HL-60 (cell line): ENCODE results near the gene KMT5B.

Source experiments
- DNase-seq, 2 experiments: peaks; one replicate each; pipeline ENCODE4 v3.0.0-alpha.2; 2010 to 2020; ENCODE audit warnings: low read depth in 1 of 2, low spot score in 1 of 2
- H3K27ac ChIP-seq: fragments of 250-450 bp; sonication (Bioruptor Pico); replicated peaks from 2 replicates; pipeline ENCODE4 v1.5.1; 2020; ENCODE audit warnings: mild to moderate bottlenecking, moderate library complexity
- H3K27me3 ChIP-seq: fragments of 250-450 bp; sonication (Bioruptor Pico); 2 replicates; pipeline ENCODE4 v1.5.1; 2021; ENCODE audit warnings: mild to moderate bottlenecking, moderate library complexity; ENCODE audit not compliant: insufficient read depth, poor library complexity, severe bottlenecking
- H3K4me3 ChIP-seq: replicated peaks from 2 replicates; pipeline ENCODE4 v1.5.1; 2011; ENCODE audit warnings: mild to moderate bottlenecking, control low read depth, low read length; ENCODE audit not compliant: insufficient read depth
- GABPA ChIP-seq: IDR thresholded peaks from 2 replicates; pipeline ENCODE4 v1.6.1; 2012; ENCODE audit warnings: low read depth
- POLR2AphosphoS5 ChIP-seq: IDR thresholded peaks from 2 replicates; pipeline ENCODE4 v1.6.1; 2012; ENCODE audit warnings: low read depth
- SPI1 ChIP-seq: IDR thresholded peaks from 2 replicates; pipeline ENCODE4 v1.6.1; 2012; ENCODE audit warnings: low read depth, mild to moderate bottlenecking, borderline replicate concordance
- TF ChIP-seq, protein P1 (sequence below): IDR thresholded peaks from 2 replicates; pipeline ENCODE4 v1.6.1; 2012; ENCODE audit warnings: low read depth; ENCODE audit not compliant: insufficient replicate concordance
- TF ChIP-seq, protein P2 (sequence below): IDR thresholded peaks from one replicate; pipeline ENCODE4 v1.5.1; 2011; ENCODE audit warnings: low read length, control low read depth, inconsistent platforms; ENCODE audit not compliant: insufficient read depth

KMT5B gene

DNA sequence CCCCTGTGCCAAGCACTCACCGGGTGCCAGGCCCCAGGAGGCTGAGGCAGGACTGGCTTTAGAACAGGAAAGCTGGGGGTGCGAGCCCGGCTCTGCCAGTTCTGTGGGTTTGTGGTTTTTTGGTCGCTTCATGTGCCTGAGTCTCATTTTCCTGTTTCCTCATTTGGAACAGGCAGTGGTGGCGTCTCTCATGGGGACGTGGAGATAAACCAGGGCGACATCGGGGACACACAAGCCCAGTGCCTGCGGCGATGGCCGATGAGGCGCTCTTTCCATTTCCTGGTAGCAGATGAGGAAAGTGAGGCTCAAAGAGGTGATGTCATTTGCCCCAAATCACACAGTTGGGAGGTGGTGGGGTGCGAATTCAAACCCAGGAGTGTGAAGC is 71.1 kb downstream of the KMT5B start:
- no peaks in the 10 kb centered on the region for H3K27me3 ChIP-seq
- no peak overlapping the region for H3K4me3 ChIP-seq
- TF ChIP-seq POLR2AphosphoS5 (peak; percentile 77), GABPA (0 out of 2 replicates have a peak, but pooled peaks have one; percentile 24), SPI1 (peak; percentile 75; the same call in 1 of the 2 replicates)
- TF ChIP-seq, protein P1, sequence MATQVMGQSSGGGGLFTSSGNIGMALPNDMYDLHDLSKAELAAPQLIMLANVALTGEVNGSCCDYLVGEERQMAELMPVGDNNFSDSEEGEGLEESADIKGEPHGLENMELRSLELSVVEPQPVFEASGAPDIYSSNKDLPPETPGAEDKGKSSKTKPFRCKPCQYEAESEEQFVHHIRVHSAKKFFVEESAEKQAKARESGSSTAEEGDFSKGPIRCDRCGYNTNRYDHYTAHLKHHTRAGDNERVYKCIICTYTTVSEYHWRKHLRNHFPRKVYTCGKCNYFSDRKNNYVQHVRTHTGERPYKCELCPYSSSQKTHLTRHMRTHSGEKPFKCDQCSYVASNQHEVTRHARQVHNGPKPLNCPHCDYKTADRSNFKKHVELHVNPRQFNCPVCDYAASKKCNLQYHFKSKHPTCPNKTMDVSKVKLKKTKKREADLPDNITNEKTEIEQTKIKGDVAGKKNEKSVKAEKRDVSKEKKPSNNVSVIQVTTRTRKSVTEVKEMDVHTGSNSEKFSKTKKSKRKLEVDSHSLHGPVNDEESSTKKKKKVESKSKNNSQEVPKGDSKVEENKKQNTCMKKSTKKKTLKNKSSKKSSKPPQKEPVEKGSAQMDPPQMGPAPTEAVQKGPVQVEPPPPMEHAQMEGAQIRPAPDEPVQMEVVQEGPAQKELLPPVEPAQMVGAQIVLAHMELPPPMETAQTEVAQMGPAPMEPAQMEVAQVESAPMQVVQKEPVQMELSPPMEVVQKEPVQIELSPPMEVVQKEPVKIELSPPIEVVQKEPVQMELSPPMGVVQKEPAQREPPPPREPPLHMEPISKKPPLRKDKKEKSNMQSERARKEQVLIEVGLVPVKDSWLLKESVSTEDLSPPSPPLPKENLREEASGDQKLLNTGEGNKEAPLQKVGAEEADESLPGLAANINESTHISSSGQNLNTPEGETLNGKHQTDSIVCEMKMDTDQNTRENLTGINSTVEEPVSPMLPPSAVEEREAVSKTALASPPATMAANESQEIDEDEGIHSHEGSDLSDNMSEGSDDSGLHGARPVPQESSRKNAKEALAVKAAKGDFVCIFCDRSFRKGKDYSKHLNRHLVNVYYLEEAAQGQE, result no peak
- TF ChIP-seq, protein P2, sequence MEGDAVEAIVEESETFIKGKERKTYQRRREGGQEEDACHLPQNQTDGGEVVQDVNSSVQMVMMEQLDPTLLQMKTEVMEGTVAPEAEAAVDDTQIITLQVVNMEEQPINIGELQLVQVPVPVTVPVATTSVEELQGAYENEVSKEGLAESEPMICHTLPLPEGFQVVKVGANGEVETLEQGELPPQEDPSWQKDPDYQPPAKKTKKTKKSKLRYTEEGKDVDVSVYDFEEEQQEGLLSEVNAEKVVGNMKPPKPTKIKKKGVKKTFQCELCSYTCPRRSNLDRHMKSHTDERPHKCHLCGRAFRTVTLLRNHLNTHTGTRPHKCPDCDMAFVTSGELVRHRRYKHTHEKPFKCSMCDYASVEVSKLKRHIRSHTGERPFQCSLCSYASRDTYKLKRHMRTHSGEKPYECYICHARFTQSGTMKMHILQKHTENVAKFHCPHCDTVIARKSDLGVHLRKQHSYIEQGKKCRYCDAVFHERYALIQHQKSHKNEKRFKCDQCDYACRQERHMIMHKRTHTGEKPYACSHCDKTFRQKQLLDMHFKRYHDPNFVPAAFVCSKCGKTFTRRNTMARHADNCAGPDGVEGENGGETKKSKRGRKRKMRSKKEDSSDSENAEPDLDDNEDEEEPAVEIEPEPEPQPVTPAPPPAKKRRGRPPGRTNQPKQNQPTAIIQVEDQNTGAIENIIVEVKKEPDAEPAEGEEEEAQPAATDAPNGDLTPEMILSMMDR, result no peak
- peak in 1 of 2 experiments; percentile 93 for DNase-seq
- peak overlapping the region; percentile 69 for H3K27ac ChIP-seq

DNA sequence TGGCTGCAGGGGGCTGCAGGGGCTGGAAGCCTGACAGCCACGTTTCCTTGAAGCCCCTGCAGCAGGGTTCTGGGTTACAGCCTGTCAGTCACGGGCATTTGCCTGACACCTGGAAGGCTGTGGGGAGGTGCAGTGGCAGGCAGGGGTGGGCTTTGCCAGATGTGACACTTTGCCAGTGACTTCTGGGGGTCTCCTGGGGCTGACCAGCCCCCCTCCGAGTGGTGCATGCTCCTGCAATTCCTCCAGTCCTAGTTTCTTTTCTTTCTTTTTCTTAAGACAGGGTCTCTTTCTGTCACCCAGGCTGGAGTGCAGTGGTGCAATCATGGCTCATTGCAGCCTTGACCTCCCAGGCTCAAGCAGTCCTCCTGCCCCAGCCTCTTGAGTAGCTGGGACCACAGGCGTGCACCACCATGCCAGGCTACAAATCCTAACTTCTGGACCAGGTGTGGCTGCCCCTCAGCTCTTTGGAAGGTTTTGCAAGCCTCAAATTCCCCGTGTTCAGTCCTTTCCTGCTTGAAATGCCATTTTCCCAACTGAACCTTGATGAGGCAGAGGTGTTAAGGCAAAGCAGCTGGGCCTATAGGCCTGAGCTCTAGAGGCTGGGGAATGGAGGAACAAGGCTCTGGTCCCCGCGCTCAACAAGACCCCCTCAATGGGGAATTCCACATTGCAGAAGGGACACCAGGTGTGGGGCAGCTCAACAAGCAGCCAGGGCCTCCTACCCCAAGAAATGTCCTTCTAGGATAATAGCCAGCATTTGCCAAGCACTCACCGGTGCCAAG is 71.7 kb downstream of the KMT5B start:
- DNase-seq, result no peak
- no peak for TF ChIP-seq SPI1
- TF ChIP-seq, protein P1, result no peak
- TF ChIP-seq, protein P2, result no peak
- Histone ChIP-seq H3K4me3 (no peak overlapping the region), H3K27ac (peak overlapping the region; percentile 69), H3K27me3 (no peaks in the 10 kb centered on the region)

DNA sequence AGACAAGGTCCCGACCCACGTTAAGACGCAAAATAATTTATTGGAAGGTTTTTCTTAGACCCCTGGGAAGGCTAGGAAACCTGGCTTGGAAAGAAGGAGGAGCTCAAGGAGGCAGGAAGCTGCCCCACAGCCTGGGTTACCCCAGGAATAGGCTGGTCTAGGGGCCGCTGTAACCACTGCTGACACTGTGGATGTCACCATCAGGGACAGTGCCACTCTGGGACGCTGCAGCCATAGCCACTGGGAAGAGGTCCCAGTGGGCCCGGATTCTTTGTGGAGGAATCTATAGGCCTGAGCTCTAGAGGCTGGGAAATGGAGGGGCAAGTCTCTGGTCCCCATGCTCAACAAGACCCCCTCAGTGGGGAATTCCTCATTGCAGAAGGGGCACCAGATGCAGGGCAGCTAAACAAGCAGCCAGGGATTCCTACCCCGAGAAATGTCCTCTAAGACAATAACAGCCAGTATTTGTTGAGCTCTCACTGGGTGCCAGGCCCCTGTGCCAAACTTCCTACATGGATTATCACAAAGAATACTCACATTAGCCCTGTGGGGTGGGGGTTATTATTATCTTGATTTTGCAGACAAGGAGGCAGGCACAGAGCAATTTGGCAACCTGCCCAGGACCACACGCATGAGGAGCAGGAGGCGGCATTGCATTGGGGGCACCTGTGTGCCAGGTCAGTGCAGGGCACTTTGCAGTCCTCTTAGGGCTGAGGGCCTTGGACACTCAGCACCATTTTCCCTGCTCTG is 72.4 kb downstream of the KMT5B start:
- TF ChIP-seq GABPA, result no peak
- TF ChIP-seq, protein P2, result no peak
- TF ChIP-seq, protein P1, result no peak
- TF ChIP-seq POLR2AphosphoS5, result no peak
- no peak for TF ChIP-seq SPI1
- Histone ChIP-seq H3K27me3 (no peaks in the 10 kb centered on the region), H3K4me3 (no peak overlapping the region), H3K27ac (no peak overlapping the region)
- DNase-seq, result no peak
